Measurements from ENCODE around the gene MLXIP.

The MLXIP gene

GRCh38 chr12:122126342-122126635, 47.7 kb downstream of the MLXIP start:
- Histone ChIP-seq H3K27ac (ENCODE audit: low read length) (no peak overlapping the region), H3K9ac (ENCODE audit: low read depth, low read length) (no peak overlapping the region)

GRCh38 chr12:122126713-122127597, 48.4 kb downstream of the MLXIP start:
- no peaks in the 10 kb centered on the region for H3K9me3 ChIP-seq (ENCODE audit: insufficient read depth, low read length, severe bottlenecking)
- no peak overlapping the region; the same call in 1 of the 2 replicates for H3K27ac ChIP-seq (ENCODE audit: low read length)
- H3K9ac ChIP-seq (ENCODE audit: low read depth, low read length) = no peak overlapping the region
- H4K20me1 ChIP-seq (ENCODE audit: insufficient read depth, low read length) = peaks cover 37% of the 10 kb centered on the region
- H3K27me3 ChIP-seq (ENCODE audit: insufficient read depth, low read length, poor library complexity) = no peaks in the 10 kb centered on the region
- TF ChIP-seq EZH2 (IDR thresholded peaks at IDR 0.05; ENCODE audit: borderline replicate concordance, low read depth, low read length, severe bottlenecking) (no peak), CTCF (IDR thresholded peaks at IDR 0.05; ENCODE audit: borderline replicate concordance, extremely low read depth, low read length, poor library complexity, severe bottlenecking) (no peak)
- H2AFZ ChIP-seq (ENCODE audit: low read depth, low read length) = no peak overlapping the region
- peaks cover 48% of the 10 kb centered on the region for H3K36me3 ChIP-seq (ENCODE audit: insufficient read depth, low read length)
- ATAC-seq (ENCODE audit: insufficient read depth, low read depth) = no peak
- H3K4me2 ChIP-seq (ENCODE audit: insufficient read depth, low read length) = no peak overlapping the region
- H3K4me3 ChIP-seq (ENCODE audit: low read depth in 1 of 2, low read length in 2 of 2) = no peak overlapping the region
- DNase-seq = no peak
- peaks cover 30% of the 10 kb centered on the region for H3K79me2 ChIP-seq (ENCODE audit: insufficient read depth, low read length)
- H3K4me1 ChIP-seq (ENCODE audit: insufficient read depth, low read length) = peaks cover 10% of the 10 kb centered on the region

More at GRCh38 chr12:122126342-122126635, 47.7 kb downstream of the MLXIP start:
- H3K27me3 ChIP-seq (ENCODE audit: insufficient read depth, low read length, poor library complexity) = no peaks in the 10 kb centered on the region
- no peaks in the 10 kb centered on the region for H3K9me3 ChIP-seq (ENCODE audit: insufficient read depth, low read length, severe bottlenecking)
- H3K4me3 ChIP-seq (ENCODE audit: low read depth in 1 of 2, low read length in 2 of 2) = no peak overlapping the region
- no peak for TF ChIP-seq EZH2 (IDR thresholded peaks at IDR 0.05; ENCODE audit: borderline replicate concordance, low read depth, low read length, severe bottlenecking)
- TF ChIP-seq CTCF (IDR thresholded peaks at IDR 0.05; ENCODE audit: borderline replicate concordance, extremely low read depth, low read length, poor library complexity, severe bottlenecking) = no peak
- peaks cover 38% of the 10 kb centered on the region for H4K20me1 ChIP-seq (ENCODE audit: insufficient read depth, low read length)
- H3K36me3 ChIP-seq (ENCODE audit: insufficient read depth, low read length) = peaks cover 43% of the 10 kb centered on the region
- peaks cover 37% of the 10 kb centered on the region for H3K79me2 ChIP-seq (ENCODE audit: insufficient read depth, low read length)
- H2AFZ ChIP-seq (ENCODE audit: low read depth, low read length) = no peak overlapping the region
- H3K4me1 ChIP-seq (ENCODE audit: insufficient read depth, low read length) = peaks cover 10% of the 10 kb centered on the region
- no peak for DNase-seq
- no peak overlapping the region for H3K4me2 ChIP-seq (ENCODE audit: insufficient read depth, low read length)
- ATAC-seq (ENCODE audit: insufficient read depth, low read depth) = no peak

GRCh38 chr12:122127839-122128238, 49.3 kb downstream of the MLXIP start:
- H3K9ac ChIP-seq (ENCODE audit: low read depth, low read length) = no peak overlapping the region
- no peaks in the 10 kb centered on the region for H3K9me3 ChIP-seq (ENCODE audit: insufficient read depth, low read length, severe bottlenecking)
- TF ChIP-seq CTCF (IDR thresholded peaks at IDR 0.05; ENCODE audit: borderline replicate concordance, extremely low read depth, low read length, poor library complexity, severe bottlenecking) (no peak), EZH2 (IDR thresholded peaks at IDR 0.05; ENCODE audit: borderline replicate concordance, low read depth, low read length, severe bottlenecking) (no peak)
- ATAC-seq (ENCODE audit: insufficient read depth, low read depth) (no peak), DNase-seq (no peak)
- no peaks in the 10 kb centered on the region for H3K27me3 ChIP-seq (ENCODE audit: insufficient read depth, low read length, poor library complexity)
- peaks cover 56% of the 10 kb centered on the region for H3K36me3 ChIP-seq (ENCODE audit: insufficient read depth, low read length)
- peaks cover 8% of the 10 kb centered on the region for H3K4me1 ChIP-seq (ENCODE audit: insufficient read depth, low read length)
- H3K4me2 ChIP-seq (ENCODE audit: insufficient read depth, low read length) = no peak overlapping the region
- H4K20me1 ChIP-seq (ENCODE audit: insufficient read depth, low read length) = peaks cover 37% of the 10 kb centered on the region
- no peak overlapping the region for H2AFZ ChIP-seq (ENCODE audit: low read depth, low read length)
- H3K27ac ChIP-seq (ENCODE audit: low read length) = no peak overlapping the region
- no peak overlapping the region for H3K4me3 ChIP-seq (ENCODE audit: low read depth in 1 of 2, low read length in 2 of 2)
- H3K79me2 ChIP-seq (ENCODE audit: insufficient read depth, low read length) = peaks cover 26% of the 10 kb centered on the region
